OCI-LY3 (cell line): ENCODE results near the gene CYP2U1.

ENCODE experiments used
- CTCF ChIP-seq: fragments of 200-600, 300-600 bp; sonication (generic); IDR thresholded peaks from 2 replicates; pipeline ENCODE4 v1.5.1; 2014; ENCODE audit warnings: antibody characterized with exemption, low read length, low read depth
- EZH2phosphoT487 ChIP-seq: fragments of 200-600 bp; shearing (Covaris generic); IDR thresholded peaks from 2 replicates; pipeline ENCODE4 v1.6.1; 2018; ENCODE audit warnings: antibody characterized with exemption, mixed run types, low read depth

GRCh38 chr4:107885865-107886264 is 45.5 kb upstream of the CYP2U1 start:
- no peak for TF ChIP-seq CTCF
- TF ChIP-seq EZH2phosphoT487 = no peak
